Measurements from ENCODE around the gene FCGR3A. TPM values are rescaled to one million over a fixed set of nuclear protein-coding genes. Genes with fewer than 3 reads are reported as not detected.
"Not testable (repeated sequence)": the region's sequence is repeated elsewhere in the genome, so short reads cannot be mapped to it uniquely, and the experiment has no call there.

Gene FCGR3A
- polyA plus RNA-seq, 1 of the 3 experiments (the other 2 are of a cell fraction), result not detected

- 34% methylated on average over 2 of the region's 3 CpGs for WGBS (ENCODE audit: low lambda C conversion rate)
- H3K9me2 ChIP-seq, result not testable (repeated sequence)
Measured at GRCh38 chr1:161592586-161592985, 43.0 kb upstream of the FCGR3A start.

GRCh38 chr1:161589920-161590319 lies 40.3 kb upstream of the FCGR3A start:
- H3K9me2 ChIP-seq; DNase-seq; H3K4me1 ChIP-seq (ENCODE audit: control insufficient read depth in 1 of 2, insufficient read depth in 2 of 2, low read depth in 1 of 2, low read length in 1 of 2); H3K79me2 ChIP-seq (ENCODE audit: insufficient read depth); CTCF ChIA-PET; H3K27me3 ChIP-seq (ENCODE audit: insufficient read depth); H3K27ac ChIP-seq (ENCODE audit: low read depth in 2 of 2, low read length in 1 of 2); H3K9ac ChIP-seq; H3K9me3 ChIP-seq; POLR2A ChIA-PET; H3K4me2 ChIP-seq; H4K20me1 ChIP-seq (ENCODE audit: insufficient read depth); H3F3A ChIP-seq (replicated peaks; ENCODE audit: insufficient read depth); H3K4me3 ChIP-seq (ENCODE audit: low read depth in 2 of 2, low read length in 1 of 2); H2AFZ ChIP-seq (ENCODE audit: low read depth); H3K36me3 ChIP-seq (replicated peaks in 1 of 2; ENCODE audit: control insufficient read depth in 1 of 2, insufficient read depth in 2 of 2, low read length in 1 of 2): not testable (repeated sequence)
- 0% methylated on average over 1 of the region's 6 CpGs for WGBS (ENCODE audit: low lambda C conversion rate)

More at GRCh38 chr1:161592586-161592985, 43.0 kb upstream of the FCGR3A start:
- H3K4me1 ChIP-seq (ENCODE audit: control insufficient read depth in 1 of 2, insufficient read depth in 2 of 2, low read depth in 1 of 2, low read length in 1 of 2); H3F3A ChIP-seq (replicated peaks; ENCODE audit: insufficient read depth); H3K4me2 ChIP-seq; POLR2A ChIA-PET; DNase-seq; H3K27ac ChIP-seq (ENCODE audit: low read depth in 2 of 2, low read length in 1 of 2); H3K4me3 ChIP-seq (ENCODE audit: low read depth in 2 of 2, low read length in 1 of 2); H3K27me3 ChIP-seq (ENCODE audit: insufficient read depth); H2AFZ ChIP-seq (ENCODE audit: low read depth); H3K79me2 ChIP-seq (ENCODE audit: insufficient read depth); H3K9ac ChIP-seq; H3K36me3 ChIP-seq (replicated peaks in 1 of 2; ENCODE audit: control insufficient read depth in 1 of 2, insufficient read depth in 2 of 2, low read length in 1 of 2); H3K9me3 ChIP-seq; H4K20me1 ChIP-seq (ENCODE audit: insufficient read depth); CTCF ChIA-PET: not testable (repeated sequence)

DNA sequence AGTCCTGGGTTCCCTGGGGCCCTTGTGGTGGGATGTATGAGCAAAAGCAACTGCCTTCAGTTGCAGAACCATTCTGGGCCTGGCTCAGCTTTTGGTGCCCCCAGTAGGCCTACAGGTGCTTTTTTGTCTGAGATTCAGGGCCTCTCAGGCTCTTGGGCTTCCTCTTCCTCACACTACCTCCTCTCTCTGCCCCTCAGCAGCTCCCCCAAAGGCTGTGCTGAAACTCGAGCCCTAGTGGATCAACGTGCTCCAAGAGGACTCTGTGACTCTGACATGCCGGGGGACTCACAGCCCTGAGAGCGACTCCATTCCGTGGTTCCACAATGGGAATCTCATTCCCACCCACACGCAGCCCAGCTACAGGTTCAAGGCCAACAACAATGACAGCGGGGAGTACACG lies 39.7 kb upstream of the FCGR3A start:
- H3F3A ChIP-seq (replicated peaks; ENCODE audit: insufficient read depth); H3K36me3 ChIP-seq (replicated peaks in 1 of 2; ENCODE audit: control insufficient read depth in 1 of 2, insufficient read depth in 2 of 2, low read length in 1 of 2); H3K27ac ChIP-seq (ENCODE audit: low read depth in 2 of 2, low read length in 1 of 2); H3K4me1 ChIP-seq (ENCODE audit: control insufficient read depth in 1 of 2, insufficient read depth in 2 of 2, low read depth in 1 of 2, low read length in 1 of 2); H3K9me2 ChIP-seq; H3K79me2 ChIP-seq (ENCODE audit: insufficient read depth); H3K9me3 ChIP-seq; POLR2A ChIA-PET; CTCF ChIA-PET; H3K27me3 ChIP-seq (ENCODE audit: insufficient read depth); H2AFZ ChIP-seq (ENCODE audit: low read depth); H3K4me3 ChIP-seq (ENCODE audit: low read depth in 2 of 2, low read length in 1 of 2); H4K20me1 ChIP-seq (ENCODE audit: insufficient read depth); DNase-seq; H3K4me2 ChIP-seq; H3K9ac ChIP-seq: not testable (repeated sequence)
- 41% methylated on average over 3 of the region's 8 CpGs for WGBS (ENCODE audit: low lambda C conversion rate)

- H3K79me2 ChIP-seq (ENCODE audit: insufficient read depth); H2AFZ ChIP-seq (ENCODE audit: low read depth); H3K36me3 ChIP-seq (replicated peaks in 1 of 2; ENCODE audit: control insufficient read depth in 1 of 2, insufficient read depth in 2 of 2, low read length in 1 of 2); H3K4me1 ChIP-seq (ENCODE audit: control insufficient read depth in 1 of 2, insufficient read depth in 2 of 2, low read depth in 1 of 2, low read length in 1 of 2); CTCF ChIA-PET; H3K9me3 ChIP-seq; POLR2A ChIA-PET; H3K9me2 ChIP-seq; H3K4me2 ChIP-seq; H4K20me1 ChIP-seq (ENCODE audit: insufficient read depth); DNase-seq; H3K9ac ChIP-seq; H3F3A ChIP-seq (replicated peaks; ENCODE audit: insufficient read depth); H3K4me3 ChIP-seq (ENCODE audit: low read depth in 2 of 2, low read length in 1 of 2); H3K27ac ChIP-seq (ENCODE audit: low read depth in 2 of 2, low read length in 1 of 2); H3K27me3 ChIP-seq (ENCODE audit: insufficient read depth): not testable (repeated sequence)
- WGBS (ENCODE audit: low lambda C conversion rate), result no CpG with 5 or more reads among the region's 6 CpGs
Measured at GRCh38 chr1:161588596-161588995, 39.0 kb upstream of the FCGR3A start.

GRCh38 chr1:161582882-161583281 lies 33.3 kb upstream of the FCGR3A start:
- DNase-seq; H3K4me2 ChIP-seq; H4K20me1 ChIP-seq (ENCODE audit: insufficient read depth); H3K9me3 ChIP-seq; POLR2A ChIA-PET; H3F3A ChIP-seq (replicated peaks; ENCODE audit: insufficient read depth); CTCF ChIA-PET; H3K9ac ChIP-seq; H3K36me3 ChIP-seq (replicated peaks in 1 of 2; ENCODE audit: control insufficient read depth in 1 of 2, insufficient read depth in 2 of 2, low read length in 1 of 2); H3K4me3 ChIP-seq (ENCODE audit: low read depth in 2 of 2, low read length in 1 of 2); H3K9me2 ChIP-seq; H3K27ac ChIP-seq (ENCODE audit: low read depth in 2 of 2, low read length in 1 of 2); H3K79me2 ChIP-seq (ENCODE audit: insufficient read depth); H2AFZ ChIP-seq (ENCODE audit: low read depth); H3K27me3 ChIP-seq (ENCODE audit: insufficient read depth); H3K4me1 ChIP-seq (ENCODE audit: control insufficient read depth in 1 of 2, insufficient read depth in 2 of 2, low read depth in 1 of 2, low read length in 1 of 2): not testable (repeated sequence)
- WGBS (ENCODE audit: low lambda C conversion rate), result no CpG with 5 or more reads among the region's 4 CpGs

DNA sequence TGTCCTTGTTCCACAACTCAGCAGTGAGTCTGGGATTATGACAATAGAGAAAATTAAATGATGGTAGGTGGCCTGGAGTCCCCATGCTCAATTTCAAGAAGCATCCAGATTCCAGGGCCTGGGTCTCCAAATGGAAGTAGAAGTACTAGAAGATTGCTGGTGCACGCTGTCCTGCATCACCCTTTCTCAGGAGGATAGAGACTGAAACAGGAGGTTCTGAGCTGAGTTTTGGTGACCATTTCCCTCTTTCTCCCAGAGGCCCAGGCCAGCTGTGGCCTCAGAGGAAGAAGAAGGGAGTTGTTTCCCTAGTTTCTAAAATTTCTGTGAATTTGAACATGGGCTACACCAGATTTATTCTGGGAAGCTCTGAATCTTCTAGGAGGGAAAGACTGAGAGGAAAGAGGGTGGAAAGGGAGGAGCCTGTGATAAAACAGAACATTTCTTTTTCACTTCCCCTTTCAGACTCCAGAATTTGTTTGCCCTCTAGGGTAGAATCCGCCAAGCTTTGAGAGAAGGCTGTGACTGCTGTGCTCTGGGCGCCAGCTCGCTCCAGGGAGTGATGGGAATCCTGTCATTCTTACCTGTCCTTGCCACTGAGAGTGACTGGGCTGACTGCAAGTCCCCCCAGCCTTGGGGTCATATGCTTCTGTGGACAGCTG lies 31.4 kb upstream of the FCGR3A start:
- H3K36me3 ChIP-seq (replicated peaks in 1 of 2; ENCODE audit: control insufficient read depth in 1 of 2, insufficient read depth in 2 of 2, low read length in 1 of 2); H3K27me3 ChIP-seq (ENCODE audit: insufficient read depth); H3K27ac ChIP-seq (ENCODE audit: low read depth in 2 of 2, low read length in 1 of 2); POLR2A ChIA-PET; H3K79me2 ChIP-seq (ENCODE audit: insufficient read depth); H3F3A ChIP-seq (replicated peaks; ENCODE audit: insufficient read depth); H4K20me1 ChIP-seq (ENCODE audit: insufficient read depth); H3K9ac ChIP-seq; H3K9me2 ChIP-seq; H3K4me1 ChIP-seq (ENCODE audit: control insufficient read depth in 1 of 2, insufficient read depth in 2 of 2, low read depth in 1 of 2, low read length in 1 of 2); CTCF ChIA-PET; H2AFZ ChIP-seq (ENCODE audit: low read depth); DNase-seq; H3K4me2 ChIP-seq; H3K9me3 ChIP-seq; H3K4me3 ChIP-seq (ENCODE audit: low read depth in 2 of 2, low read length in 1 of 2): not testable (repeated sequence)
- no CpG with 5 or more reads among the region's 4 CpGs for WGBS (ENCODE audit: low lambda C conversion rate)

All from SK-N-SH (cell line).